ENCODE results near the gene SMU1.

- TF ChIP-seq POLR2AphosphoS5 (IDR thresholded peaks at IDR 0.05), result no peak
- TF ChIP-seq CTCF (IDR thresholded peaks at IDR 0.05), result no peak
These were observed 35.6 kb downstream of the SMU1 start for GRCh38 chr9:33040792-33041431.

Measured in upper lobe of left lung (tissue), 4 donors.